Neuronal stem cell (in vitro differentiated cells): ENCODE results near the gene PDK2.

Source experiments
- DNase-seq: peaks from one replicate; pipeline ENCODE4 v3.0.0-alpha.2; 2013; ENCODE audit warnings: low spot score
- H2AFZ ChIP-seq: one replicate; pipeline ENCODE4 v1.6.1; 2013; ENCODE audit warnings: mild to moderate bottlenecking, low read length, inconsistent platforms
- H2AK5ac ChIP-seq: 2 replicates; pipeline ENCODE4 v1.6.1; 2013; ENCODE audit warnings: low read depth, mild to moderate bottlenecking, inconsistent platforms, low read length, moderate library complexity, mixed read lengths
- H2BK120ac ChIP-seq: 2 replicates; pipeline ENCODE4 v1.6.1; 2013; ENCODE audit warnings: low read depth, mild to moderate bottlenecking, inconsistent platforms, low read length, moderate library complexity, mixed read lengths
- H2BK12ac ChIP-seq: one replicate; pipeline ENCODE4 v1.6.1; 2013; ENCODE audit warnings: low read length, inconsistent platforms
- H2BK15ac ChIP-seq: 2 replicates; pipeline ENCODE4 v1.6.1; 2013; ENCODE audit warnings: mild to moderate bottlenecking, low read length, inconsistent platforms, mixed read lengths
- H2BK5ac ChIP-seq: one replicate; pipeline ENCODE4 v1.6.1; 2013; ENCODE audit warnings: inconsistent platforms, mild to moderate bottlenecking, low read length, moderate library complexity
- H3K14ac ChIP-seq: one replicate; pipeline ENCODE4 v1.6.1; 2013; ENCODE audit warnings: low read length, inconsistent platforms
- H3K18ac ChIP-seq: 2 replicates; pipeline ENCODE4 v1.6.1; 2013; ENCODE audit warnings: low read length, inconsistent platforms
- H3K23ac ChIP-seq: 2 replicates; pipeline ENCODE4 v1.6.1; 2013; ENCODE audit warnings: low read depth, mild to moderate bottlenecking, mixed read lengths, low read length, inconsistent platforms; ENCODE audit not compliant: poor library complexity
- H3K27ac ChIP-seq: replicated peaks from 3 replicates; pipeline ENCODE4 v1.5.1; 2013; ENCODE audit warnings: low read length, inconsistent platforms
- H3K27me3 ChIP-seq, 3 experiments: 2 replicates each; pipeline ENCODE4 v1.6.1; 2013; ENCODE audit warnings: low read length in 3 of 3, mild to moderate bottlenecking in 2 of 3, inconsistent platforms in 1 of 3, low read depth in 1 of 3, mixed read lengths in 1 of 3, moderate library complexity in 1 of 3; ENCODE audit not compliant: control insufficient read depth in 3 of 3, insufficient read depth in 3 of 3
- H3K36me3 ChIP-seq, 2 donors: replicated peaks in 1 of 2; 2 replicates each; pipeline ENCODE4 v1.6.1; 2013; ENCODE audit warnings: low read length in 2 of 2; ENCODE audit not compliant: control insufficient read depth in 2 of 2, insufficient read depth in 2 of 2
- H3K4ac ChIP-seq: 2 replicates; pipeline ENCODE4 v1.6.1; 2013; ENCODE audit warnings: inconsistent platforms, mild to moderate bottlenecking, low read length, moderate library complexity
- H3K4me1 ChIP-seq, 2 donors: 1 replicate in 1 of 2; 2 replicates in 1 of 2; pipeline ENCODE4 v1.6.1; 2013; ENCODE audit warnings: low read length in 2 of 2, low read depth in 1 of 2; ENCODE audit not compliant: control insufficient read depth in 2 of 2, insufficient read depth in 1 of 2
- H3K4me2 ChIP-seq: one replicate; pipeline ENCODE4 v1.6.1; 2013; ENCODE audit warnings: mild to moderate bottlenecking, low read length, inconsistent platforms; ENCODE audit not compliant: insufficient read depth, poor library complexity, severe bottlenecking
- H3K4me3 ChIP-seq, 2 donors: 2 replicates each; pipeline ENCODE4 v1.5.1; 2013; ENCODE audit warnings: low read length in 2 of 2, mild to moderate bottlenecking in 2 of 2, inconsistent platforms in 1 of 2, moderate library complexity in 1 of 2
- H3K79me1 ChIP-seq: one replicate; pipeline ENCODE4 v1.6.1; 2013; ENCODE audit warnings: low read depth, mild to moderate bottlenecking, inconsistent platforms, low read length, moderate library complexity
- H3K9ac ChIP-seq: one replicate; pipeline ENCODE4 v1.6.1; 2013; ENCODE audit warnings: mild to moderate bottlenecking, low read depth, low read length, inconsistent platforms; ENCODE audit not compliant: poor library complexity
- H3K9me3 ChIP-seq, 2 donors: replicated peaks in 1 of 2; 2 replicates each; pipeline versions ENCODE3 to v1.6.1; 2013; ENCODE audit warnings: low read length in 2 of 2, mild to moderate bottlenecking in 2 of 2, inconsistent platforms in 1 of 2, low read depth in 1 of 2, mixed read lengths in 1 of 2, moderate library complexity in 1 of 2; ENCODE audit not compliant: control insufficient read depth in 2 of 2, insufficient read depth in 1 of 2
- H4K8ac ChIP-seq: one replicate; pipeline ENCODE4 v1.6.1; 2013; ENCODE audit warnings: low read depth, mild to moderate bottlenecking, inconsistent platforms, low read length, moderate library complexity
- H4K91ac ChIP-seq: one replicate; pipeline ENCODE4 v1.6.1; 2013; ENCODE audit warnings: low read length, low read depth, mild to moderate bottlenecking, inconsistent platforms; ENCODE audit not compliant: poor library complexity
- WGBS, 2 donors: extraction: QIAGEN DNeasy Blood & Tissue Kit; methylation state at CpG; one replicate each; pipeline ENCODE4 v1.1.7; 2013; ENCODE audit warnings: missing lambda C conversion rate in 2 of 2, mixed read lengths in 1 of 2; ENCODE audit not compliant: insufficient read length in 2 of 2, insufficient replicate concordance in 1 of 2; ENCODE audit errors: extremely low coverage in 2 of 2; 5-methylcytosine and 5-hydroxymethylcytosine counted together

The PDK2 gene

DNA sequence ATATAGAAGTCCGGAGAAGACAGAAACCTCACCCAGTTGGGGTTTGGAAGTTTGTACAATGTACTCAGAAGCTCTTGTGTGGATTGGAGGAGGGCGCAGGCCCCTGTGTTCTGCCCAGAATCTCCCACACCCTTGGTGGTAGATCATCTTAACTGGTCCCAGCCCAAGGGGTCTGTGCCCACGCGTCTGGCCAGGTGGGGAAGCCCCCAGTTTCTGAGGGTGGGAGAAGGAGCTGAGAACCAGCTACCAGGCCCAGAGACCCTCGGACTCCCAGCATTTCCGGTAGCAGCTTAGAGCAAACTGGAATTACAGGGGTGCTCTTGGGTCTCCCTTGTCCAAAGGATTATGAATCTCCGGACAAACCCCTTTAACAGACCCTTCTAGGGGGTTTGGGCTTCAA, 57.6 kb downstream of the PDK2 start:
- Histone ChIP-seq H3K23ac (no peak overlapping the region), H2BK12ac (no peak overlapping the region), H3K18ac (peak overlapping the region; percentile 80), H2BK120ac (peak overlapping the region; percentile 14), H3K4me2 (no peak overlapping the region), H3K36me3 (no peaks in the 10 kb centered on the region), H3K9me3 (no peaks in the 10 kb centered on the region), H3K9ac (no peak overlapping the region), H3K14ac (no peak overlapping the region), H3K27me3 (no peaks in the 10 kb centered on the region), H4K91ac (peak overlapping the region; percentile 85), H3K27ac (no peak overlapping the region), H3K4me3 (peak overlapping the region in 1 of 2 donors; percentile 73), H3K79me1 (peaks cover 13% of the 10 kb centered on the region), H2AK5ac (peak overlapping the region; percentile 59), H4K8ac (no peak overlapping the region), H2AFZ (no peak overlapping the region), H3K4me1 (peaks cover 12 to 15% of the 10 kb centered on the region in 2 donors), H2BK5ac (peak overlapping the region; percentile 49), H2BK15ac (peak overlapping the region; percentile 35), H3K4ac (no peak overlapping the region)
- no CpG with 5 or more reads among the region's 7 CpGs for WGBS, 2 donors
- no peak for DNase-seq

DNA sequence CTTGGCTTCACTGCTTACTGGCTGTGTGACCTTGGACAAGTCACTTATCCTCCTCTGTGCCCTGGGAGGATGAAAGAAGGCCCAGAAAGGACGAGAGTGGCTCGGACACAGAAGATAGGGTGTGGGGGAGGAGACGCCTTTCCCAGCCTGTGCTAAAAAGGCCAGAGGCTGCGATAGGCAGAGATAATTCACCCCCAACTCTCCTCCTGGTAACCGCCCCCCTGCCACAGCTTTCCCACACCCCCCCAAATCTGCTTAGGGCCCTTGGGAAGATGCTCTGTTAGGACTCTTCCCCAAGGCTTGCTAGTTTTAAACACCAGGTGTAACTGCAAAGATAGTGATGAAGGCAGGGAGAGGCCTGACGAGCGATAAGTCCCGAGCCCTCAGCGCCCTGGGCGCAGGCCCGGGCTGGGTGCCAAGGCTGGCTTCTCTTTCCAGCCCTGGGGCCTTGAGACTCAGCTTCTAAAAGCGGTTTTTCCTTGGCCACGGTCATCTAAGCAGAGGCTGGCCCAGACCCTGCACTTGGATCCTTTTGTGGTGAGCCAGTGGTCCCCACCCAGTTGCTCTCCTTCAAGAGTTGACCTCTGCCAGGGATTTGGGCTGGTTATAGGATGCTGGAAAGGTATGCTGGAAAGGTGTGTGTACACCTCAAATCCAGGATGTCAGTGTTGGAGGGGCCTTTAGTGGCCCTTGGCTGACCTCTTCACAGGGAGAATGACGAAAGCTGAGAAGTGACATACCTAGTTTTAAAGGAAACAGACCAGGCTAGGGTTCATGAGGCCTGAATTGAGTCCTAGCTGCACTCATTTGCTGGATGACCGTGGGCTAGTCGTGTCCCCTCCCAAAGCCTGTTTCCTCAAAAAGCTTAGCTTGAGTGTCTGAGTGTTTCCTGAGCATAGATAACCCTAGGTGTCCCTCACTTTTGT, 58.8 kb downstream of the PDK2 start:
- H3K27me3 ChIP-seq: no peaks in the 10 kb centered on the region
- no peak overlapping the region for H3K4me3 ChIP-seq
- no peak overlapping the region for H4K91ac ChIP-seq
- H2BK12ac ChIP-seq: no peak overlapping the region
- H3K9me3 ChIP-seq: no peaks in the 10 kb centered on the region
- no peaks in the 10 kb centered on the region for H3K36me3 ChIP-seq
- H3K4me1 ChIP-seq: peaks cover 5 to 7% of the 10 kb centered on the region in 2 donors
- H2BK120ac ChIP-seq: no peak overlapping the region
- no peak overlapping the region for H2AFZ ChIP-seq
- H3K9ac ChIP-seq: no peak overlapping the region
- H3K27ac ChIP-seq: no peak overlapping the region
- H3K23ac ChIP-seq: no peak overlapping the region
- H4K8ac ChIP-seq: no peak overlapping the region
- H3K4me2 ChIP-seq: no peak overlapping the region
- H3K4ac ChIP-seq: no peak overlapping the region
- H2AK5ac ChIP-seq: peak overlapping the region; percentile 44
- DNase-seq: no peak
- no peak overlapping the region for H3K14ac ChIP-seq
- no CpG with 5 or more reads among the region's 16 CpGs for WGBS, 2 donors
- H2BK5ac ChIP-seq: no peak overlapping the region
- peak overlapping the region; percentile 75 for H2BK15ac ChIP-seq
- H3K18ac ChIP-seq: no peak overlapping the region
- peaks cover 11% of the 10 kb centered on the region for H3K79me1 ChIP-seq

DNA sequence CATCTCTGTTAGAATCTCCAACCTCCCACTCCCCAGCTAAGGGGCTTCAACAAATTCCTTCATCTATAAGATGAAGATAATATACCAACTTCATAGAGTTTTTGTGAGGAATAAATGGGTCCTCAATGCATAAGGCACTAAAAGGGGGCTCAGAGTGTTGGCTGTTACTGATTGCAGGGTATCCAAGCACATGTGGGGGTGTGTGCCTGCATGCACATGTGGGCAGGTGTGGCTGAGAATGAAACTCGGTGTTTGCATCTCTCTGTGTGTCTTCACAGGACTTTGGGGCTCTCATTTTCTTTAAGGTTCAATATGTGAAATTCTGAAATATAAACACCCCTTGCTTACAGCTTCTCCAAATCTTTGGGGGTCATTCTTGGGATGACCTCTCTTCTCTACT, 59.5 kb downstream of the PDK2 start:
- H3K79me1 ChIP-seq: peaks cover 6% of the 10 kb centered on the region
- H3K23ac ChIP-seq: no peak overlapping the region
- no peaks in the 10 kb centered on the region for H3K36me3 ChIP-seq
- no peak overlapping the region for H2BK15ac ChIP-seq
- no peak overlapping the region for H3K4ac ChIP-seq
- H3K27ac ChIP-seq: no peak overlapping the region
- H4K91ac ChIP-seq: no peak overlapping the region
- no peak overlapping the region for H2BK120ac ChIP-seq
- no peak for DNase-seq
- whole genome bisulfite sequencing, 2 donors: no CpG with 5 or more reads among the region's 1 CpG
- H3K4me2 ChIP-seq: no peak overlapping the region
- no peak overlapping the region for H2AK5ac ChIP-seq
- H2AFZ ChIP-seq: peak overlapping the region; percentile 74
- no peak overlapping the region for H3K4me3 ChIP-seq
- no peak overlapping the region for H3K9ac ChIP-seq
- H3K18ac ChIP-seq: no peak overlapping the region
- H2BK5ac ChIP-seq: no peak overlapping the region
- H3K27me3 ChIP-seq: no peaks in the 10 kb centered on the region
- no peak overlapping the region for H3K14ac ChIP-seq
- no peak overlapping the region for H4K8ac ChIP-seq
- no peak overlapping the region for H2BK12ac ChIP-seq
- peaks cover 5% of the 10 kb centered on the region in 2 donors for H3K4me1 ChIP-seq
- no peaks in the 10 kb centered on the region for H3K9me3 ChIP-seq

DNA sequence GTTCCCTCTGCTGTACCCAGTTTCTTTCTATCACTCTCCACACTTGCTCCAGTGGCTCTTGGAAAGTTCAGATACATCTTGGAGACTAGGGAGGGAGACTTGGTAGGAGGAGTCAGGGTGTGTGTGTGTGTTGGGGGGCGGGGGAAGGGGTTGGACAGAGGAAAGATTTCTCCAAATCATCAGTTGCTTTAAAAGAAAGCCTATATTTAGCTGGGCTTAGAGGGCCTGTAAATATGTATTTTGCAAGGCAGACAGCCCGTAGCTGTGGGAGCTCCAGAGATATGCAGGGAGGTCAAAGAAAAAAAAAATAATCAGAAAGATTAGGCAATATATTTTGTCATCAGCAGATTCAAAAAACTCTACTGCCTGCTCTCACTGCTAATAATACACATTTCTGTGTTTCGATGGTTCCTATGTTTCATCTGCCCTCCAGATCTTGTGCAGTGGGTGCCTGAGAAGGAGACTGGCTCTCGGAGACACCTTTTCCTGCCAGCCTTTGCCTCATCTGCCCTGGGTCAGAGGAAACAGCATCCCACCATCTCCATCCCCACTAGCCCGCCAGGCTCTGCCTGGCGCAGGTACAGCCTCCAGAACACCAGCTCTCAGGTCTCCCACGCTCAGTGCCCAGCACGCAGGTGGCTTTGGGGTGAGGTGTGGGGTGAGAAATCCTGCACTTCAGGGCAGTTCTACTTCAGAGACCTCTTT, 60.1 kb downstream of the PDK2 start:
- H3K9me3 ChIP-seq: no peaks in the 10 kb centered on the region
- H2BK5ac ChIP-seq: no peak overlapping the region
- no peak for DNase-seq
- H3K79me1 ChIP-seq: no peaks in the 10 kb centered on the region
- no peak overlapping the region for H2AK5ac ChIP-seq
- no peaks in the 10 kb centered on the region for H3K36me3 ChIP-seq
- H3K18ac ChIP-seq: peak overlapping the region; percentile 7
- no peak overlapping the region for H3K4me3 ChIP-seq
- H3K14ac ChIP-seq: no peak overlapping the region
- no peak overlapping the region for H3K23ac ChIP-seq
- H3K4me2 ChIP-seq: no peak overlapping the region
- no peak overlapping the region for H2BK12ac ChIP-seq
- H3K27ac ChIP-seq: no peak overlapping the region
- H3K27me3 ChIP-seq: no peaks in the 10 kb centered on the region
- peak overlapping the region; percentile 74 for H2AFZ ChIP-seq
- no peak overlapping the region for H2BK120ac ChIP-seq
- no CpG with 5 or more reads among the region's 8 CpGs for WGBS, 2 donors
- no peak overlapping the region for H3K9ac ChIP-seq
- no peak overlapping the region for H4K91ac ChIP-seq
- H2BK15ac ChIP-seq: no peak overlapping the region
- no peak overlapping the region for H3K4ac ChIP-seq
- no peak overlapping the region for H4K8ac ChIP-seq
- H3K4me1 ChIP-seq: peaks cover 5% of the 10 kb centered on the region in 2 donors
